NT2/D1 (cell line): ENCODE data around the gene CHL1.

Experiments
- DNase-seq: peaks from one replicate; pipeline ENCODE4 v3.0.0-alpha.2; 2011; ENCODE audit warnings: low read depth, low spot score
- H3K27me3 ChIP-seq: 2 replicates; pipeline ENCODE4 v1.6.0; 2011; ENCODE audit warnings: mild to moderate bottlenecking; ENCODE audit not compliant: insufficient read length, insufficient read depth
- H3K36me3 ChIP-seq: 2 replicates; pipeline ENCODE4 v1.6.1; 2011; ENCODE audit warnings: mild to moderate bottlenecking, low read length, mixed read lengths; ENCODE audit not compliant: insufficient read depth, insufficient read length
- H3K4me1 ChIP-seq: 2 replicates; pipeline ENCODE4 v1.5.1; 2011; ENCODE audit not compliant: insufficient read depth, insufficient read length
- H3K4me3 ChIP-seq: 2 replicates; pipeline ENCODE4 v1.5.1; 2011; ENCODE audit warnings: low read depth; ENCODE audit not compliant: insufficient read length
- H3K9ac ChIP-seq: 2 replicates; pipeline ENCODE4 v1.6.0; 2011; ENCODE audit warnings: low read depth; ENCODE audit not compliant: insufficient read length
- H3K9me3 ChIP-seq: 2 replicates; pipeline ENCODE4 v1.5.1; 2011; ENCODE audit warnings: mild to moderate bottlenecking, low read length; ENCODE audit not compliant: insufficient read depth
- SUZ12 ChIP-seq: IDR thresholded peaks from 2 replicates; pipeline ENCODE4 v1.6.1; 2011; ENCODE audit not compliant: insufficient read length, insufficient read depth; ENCODE audit errors: extremely low read depth
- YY1 ChIP-seq: IDR thresholded peaks from 2 replicates; pipeline ENCODE4 v1.6.1; 2011; ENCODE audit not compliant: insufficient read length, insufficient read depth
- ZNF274 ChIP-seq: IDR thresholded peaks from 2 replicates; pipeline ENCODE4 v1.6.1; 2011; ENCODE audit warnings: mild to moderate bottlenecking, low read depth, low read length

The CHL1 gene

DNA sequence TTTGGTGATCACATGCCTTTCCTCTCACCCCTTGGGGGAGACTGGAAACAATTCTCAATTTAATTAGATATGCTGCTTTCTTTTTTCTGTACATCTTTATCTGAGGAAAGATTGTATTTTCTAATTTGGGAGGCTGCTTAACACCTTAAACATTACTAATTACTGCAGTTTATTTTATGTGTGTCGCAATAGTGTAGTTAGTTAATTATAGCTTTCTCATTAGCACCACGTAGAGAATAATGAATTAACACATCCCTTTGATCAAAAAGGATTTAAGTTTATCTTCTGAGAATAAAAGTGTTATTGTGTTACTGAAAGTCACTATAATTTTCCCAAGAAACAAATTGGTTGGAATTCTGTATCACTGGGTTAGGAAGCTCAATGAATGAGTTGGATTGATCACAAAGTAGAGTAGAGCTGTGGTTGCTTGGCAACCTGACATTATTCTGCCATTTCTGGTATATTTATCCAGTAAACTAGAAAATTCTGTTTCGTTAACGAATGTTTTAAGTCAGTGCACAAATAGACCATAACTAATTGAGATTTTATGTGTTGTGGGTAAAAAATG lies 4.3 kb downstream of the CHL1 start:
- Histone ChIP-seq H3K4me3 (no peak overlapping the region), H3K36me3 (no peaks in the 10 kb centered on the region), H3K9me3 (no peaks in the 10 kb centered on the region), H3K4me1 (no peaks in the 10 kb centered on the region), H3K9ac (no peak overlapping the region), H3K27me3 (peaks cover 35% of the 10 kb centered on the region)
- TF ChIP-seq SUZ12 (no peak), YY1 (no peak), ZNF274 (no peak)
- DNase-seq, result no peak

DNA sequence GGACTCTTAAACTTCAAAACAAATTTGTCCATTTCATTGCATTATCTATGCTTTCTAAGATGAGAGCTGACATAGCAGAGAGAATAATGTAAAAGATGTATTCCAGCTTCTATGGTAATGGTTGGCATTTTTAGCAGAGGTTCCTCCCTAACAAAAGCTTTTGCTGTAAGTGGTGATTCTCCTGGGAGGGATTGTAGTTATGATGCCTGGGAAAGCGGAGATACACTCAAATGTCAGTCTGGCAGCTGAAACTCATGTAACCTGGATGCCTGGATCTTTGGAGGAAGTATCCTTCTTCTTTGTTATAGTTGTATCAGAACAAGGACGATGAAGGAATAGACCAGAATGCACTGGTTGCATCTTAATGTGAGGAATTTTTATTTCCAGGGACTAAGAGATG lies 7.5 kb downstream of the CHL1 start:
- no peak overlapping the region for H3K4me3 ChIP-seq

DNA sequence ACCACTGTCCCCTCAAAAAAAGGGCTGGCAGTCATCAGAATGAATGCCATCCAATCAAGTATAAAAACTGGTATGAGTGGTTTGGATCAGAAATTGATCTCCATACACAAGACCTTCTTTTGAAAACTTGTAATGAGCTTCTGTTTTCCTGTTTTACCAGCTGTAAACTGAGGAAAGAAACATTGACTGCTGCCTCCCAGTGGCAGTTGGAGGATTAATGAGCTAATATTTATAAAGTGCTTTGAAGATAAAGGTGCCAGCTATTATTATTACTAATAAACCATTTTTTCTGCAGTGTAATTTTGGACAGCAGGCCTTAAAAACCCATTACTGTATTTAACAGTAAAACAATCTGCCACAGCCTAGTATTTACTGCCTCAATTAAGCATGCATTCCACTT lies 11.4 kb downstream of the CHL1 start:
- TF ChIP-seq ZNF274 (no peak), YY1 (no peak), SUZ12 (no peak)
- Histone ChIP-seq H3K9me3 (no peaks in the 10 kb centered on the region), H3K4me3 (no peak overlapping the region), H3K27me3 (no peaks in the 10 kb centered on the region), H3K36me3 (no peaks in the 10 kb centered on the region), H3K4me1 (no peaks in the 10 kb centered on the region), H3K9ac (no peak overlapping the region)
- no peak for DNase-seq

More for the DNA sequence above, 7.5 kb downstream of the CHL1 start:
- no peaks in the 10 kb centered on the region for H3K4me1 ChIP-seq
- no peak overlapping the region for H3K9ac ChIP-seq
- H3K9me3 ChIP-seq, result no peaks in the 10 kb centered on the region
- TF ChIP-seq YY1 (no peak), SUZ12 (no peak), ZNF274 (no peak)
- H3K27me3 ChIP-seq, result peaks cover 2% of the 10 kb centered on the region
- no peaks in the 10 kb centered on the region for H3K36me3 ChIP-seq
- no peak for DNase-seq

DNA sequence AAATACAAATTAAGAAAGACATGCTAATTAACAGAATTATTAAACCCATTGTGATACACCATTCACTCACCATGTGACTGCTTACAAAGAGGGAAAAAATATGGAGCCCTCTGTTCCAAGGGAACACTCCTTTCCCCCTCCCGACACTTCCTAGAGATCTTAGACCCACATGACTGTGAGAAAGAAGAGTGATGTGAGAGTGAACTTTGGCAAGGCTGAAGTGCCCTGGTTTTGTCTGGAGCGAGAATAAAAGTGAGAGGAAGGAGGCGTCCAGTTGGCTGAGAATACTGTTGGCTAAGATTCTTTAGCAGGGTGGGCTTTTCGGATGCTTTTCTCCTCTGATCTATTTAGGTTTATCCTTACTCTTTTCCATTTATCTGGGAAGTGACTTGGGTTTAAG lies 14.1 kb downstream of the CHL1 start:
- Histone ChIP-seq H3K9me3 (no peaks in the 10 kb centered on the region), H3K36me3 (no peaks in the 10 kb centered on the region), H3K9ac (no peak overlapping the region), H3K4me3 (no peak overlapping the region), H3K27me3 (no peaks in the 10 kb centered on the region), H3K4me1 (no peaks in the 10 kb centered on the region)
- no peak for DNase-seq
- TF ChIP-seq SUZ12, result no peak
- TF ChIP-seq YY1, result no peak
- no peak for TF ChIP-seq ZNF274

DNA sequence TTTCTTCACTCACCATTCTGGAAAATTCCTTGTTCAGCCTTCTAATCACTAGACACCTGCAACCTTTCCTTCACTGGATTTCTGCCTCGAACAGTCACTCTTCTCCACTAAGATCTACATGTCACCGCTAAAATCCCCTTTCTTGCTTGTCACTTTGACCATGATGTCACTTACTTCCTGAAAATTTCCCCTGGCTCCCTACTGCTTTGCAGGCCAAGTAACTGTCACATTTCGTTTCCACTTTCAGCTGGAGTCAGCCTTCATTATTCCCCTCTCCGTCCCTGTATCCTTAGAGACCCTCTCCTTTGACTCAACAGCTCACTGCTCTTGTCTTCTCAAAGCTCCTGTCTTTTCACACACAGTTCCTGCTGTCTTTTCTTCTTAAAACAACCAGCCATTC lies 15.9 kb downstream of the CHL1 start:
- no peak for DNase-seq
- no peak overlapping the region for H3K4me3 ChIP-seq
- H3K4me1 ChIP-seq, result no peaks in the 10 kb centered on the region

DNA sequence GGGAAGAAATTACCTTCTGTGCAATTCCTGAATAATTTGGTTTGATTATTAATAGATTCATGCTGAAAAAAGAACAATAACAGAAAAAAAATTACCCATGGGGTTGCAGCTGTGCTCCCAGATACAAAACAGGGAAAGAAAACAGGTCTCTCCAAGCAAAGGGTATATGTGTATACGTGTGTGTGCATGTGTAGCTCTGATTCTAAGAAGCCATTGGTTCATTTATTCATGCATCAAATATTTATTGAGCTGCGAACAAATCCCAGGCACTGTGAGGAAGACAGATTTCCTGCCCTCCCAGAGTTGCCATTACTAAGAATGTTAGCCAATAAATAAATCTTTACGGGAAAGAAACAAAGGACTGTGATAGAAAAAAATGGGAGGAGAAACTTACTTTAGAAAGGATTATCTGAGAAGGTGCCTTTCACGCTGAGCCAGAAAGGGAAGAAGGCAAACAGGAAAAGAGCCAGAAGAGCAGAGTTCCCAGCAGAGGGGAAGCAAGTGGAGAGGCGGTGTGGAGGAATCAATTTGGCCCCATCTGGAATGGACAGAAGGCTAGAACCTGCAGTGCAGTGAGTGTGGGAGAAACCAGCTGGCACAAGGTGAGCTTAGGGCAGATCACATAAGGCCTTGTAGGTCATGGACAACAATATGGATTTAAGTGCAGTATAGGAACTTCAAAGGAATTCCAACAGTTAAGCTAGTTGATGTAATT lies 20.7 kb downstream of the CHL1 start:
- no peak overlapping the region for H3K4me3 ChIP-seq
- no peaks in the 10 kb centered on the region for H3K36me3 ChIP-seq
- no peaks in the 10 kb centered on the region for H3K4me1 ChIP-seq
- H3K9ac ChIP-seq, result no peak overlapping the region
- H3K9me3 ChIP-seq, result no peaks in the 10 kb centered on the region
- H3K27me3 ChIP-seq, result no peaks in the 10 kb centered on the region
- TF ChIP-seq SUZ12 (no peak), YY1 (no peak)
- DNase-seq, result no peak

More for the DNA sequence above, 15.9 kb downstream of the CHL1 start:
- Histone ChIP-seq H3K9ac (no peak overlapping the region), H3K9me3 (no peaks in the 10 kb centered on the region), H3K27me3 (no peaks in the 10 kb centered on the region), H3K36me3 (no peaks in the 10 kb centered on the region)
- no peak for TF ChIP-seq SUZ12
- no peak for TF ChIP-seq YY1
- TF ChIP-seq ZNF274, result no peak

DNA sequence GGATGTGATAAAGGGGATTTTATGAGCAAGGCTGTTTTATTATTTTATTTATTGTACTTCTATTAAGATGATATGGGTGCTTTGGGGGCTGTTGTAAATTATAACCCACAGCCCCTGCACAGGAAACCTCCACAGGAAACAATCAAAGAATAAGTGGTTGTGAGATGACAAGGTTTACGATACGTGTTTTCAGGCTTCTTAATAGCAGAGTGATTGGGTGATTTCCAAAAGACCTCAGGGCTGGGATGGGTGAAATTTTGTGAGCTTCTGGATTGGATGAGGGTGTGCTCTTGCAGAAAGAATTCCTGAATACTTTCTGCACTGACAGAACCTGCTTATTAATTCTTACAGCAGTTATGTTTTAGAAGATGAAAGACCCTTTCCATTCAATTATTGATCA lies 21.4 kb downstream of the CHL1 start:
- TF ChIP-seq ZNF274 (no peak), YY1 (no peak), SUZ12 (no peak)
- Histone ChIP-seq H3K4me3 (no peak overlapping the region), H3K36me3 (no peaks in the 10 kb centered on the region), H3K4me1 (no peaks in the 10 kb centered on the region), H3K9ac (no peak overlapping the region), H3K27me3 (no peaks in the 10 kb centered on the region), H3K9me3 (no peaks in the 10 kb centered on the region)
- DNase-seq, result no peak
